Liver (tissue), 9 donors: ENCODE data around the gene NXN. TPM values are rescaled to one million over a fixed set of nuclear protein-coding genes. Genes with fewer than 3 reads are reported as not detected.

Experiments used
- DNase-seq: peaks from one replicate; pipeline ENCODE4 v3.0.0-alpha.2; 2017; ENCODE audit warnings: low spot score
- H3K27ac ChIP-seq, 2 donors: one replicate each; pipeline ENCODE4 v1.7.0; 2013; ENCODE audit warnings: inconsistent platforms in 2 of 2, low read length in 2 of 2, control low read depth in 1 of 2, low read depth in 1 of 2, mild to moderate bottlenecking in 1 of 2
- H3K27me3 ChIP-seq, 4 donors: one replicate each; pipeline versions ENCODE4 v1.6.1 to v1.7.0; 2013; ENCODE audit warnings: low read length in 3 of 4, inconsistent platforms in 1 of 4, mild to moderate bottlenecking in 1 of 4, moderate library complexity in 1 of 4; ENCODE audit not compliant: control insufficient read depth in 4 of 4, insufficient read depth in 4 of 4
- H3K36me3 ChIP-seq, 4 donors: one replicate each; pipeline versions ENCODE4 v1.6.1 to v1.7.0; 2013; ENCODE audit warnings: low read length in 3 of 4, mild to moderate bottlenecking in 3 of 4, low read depth in 1 of 4, moderate library complexity in 1 of 4; ENCODE audit not compliant: control insufficient read depth in 4 of 4, insufficient read depth in 3 of 4
- H3K4me1 ChIP-seq, 4 donors: one replicate each; pipeline versions ENCODE4 v1.6.1 to v1.7.0; 2013; ENCODE audit warnings: low read length in 3 of 4, mild to moderate bottlenecking in 3 of 4, moderate library complexity in 1 of 4; ENCODE audit not compliant: control insufficient read depth in 4 of 4, insufficient read depth in 4 of 4
- H3K4me3 ChIP-seq, 3 donors: one replicate each; pipeline versions ENCODE4 v1.6.1 to v1.7.0; 2013; ENCODE audit warnings: low read length in 3 of 3, control low read depth in 1 of 3, low read depth in 1 of 3, mild to moderate bottlenecking in 1 of 3
- H3K9ac ChIP-seq, 2 donors: one replicate each; pipeline ENCODE4 v1.7.0; 2013; ENCODE audit warnings: low read length in 2 of 2, mild to moderate bottlenecking in 2 of 2, moderate library complexity in 2 of 2, control low read depth in 1 of 2, low read depth in 1 of 2
- H3K9me3 ChIP-seq, 4 donors: one replicate each; pipeline versions ENCODE4 v1.6.1 to v1.7.0; 2013; ENCODE audit warnings: low read length in 3 of 4; ENCODE audit not compliant: control insufficient read depth in 4 of 4
- ATF3 ChIP-seq: IDR thresholded peaks from 2 replicates; pipeline ENCODE4 v1.6.1; 2016; ENCODE audit warnings: antibody characterized with exemption
- CTCF ChIP-seq: fragments of 150-350 bp; IDR thresholded peaks from 2 replicates; pipeline ENCODE4 v1.5.1; 2017; ENCODE audit warnings: improper control_type of control experiment, low read depth, low read length; ENCODE audit not compliant: missing input control
- EGR1 ChIP-seq, 2 donors: IDR thresholded peaks; 2 replicates each; pipeline ENCODE4 v1.6.1; 2016 to 2018; ENCODE audit warnings: antibody characterized with exemption in 2 of 2, low read depth in 2 of 2
- FOXA1 ChIP-seq: IDR thresholded peaks from 2 replicates; pipeline ENCODE4 v1.6.1; 2016; ENCODE audit warnings: antibody characterized with exemption
- FOXA2 ChIP-seq: IDR thresholded peaks from 2 replicates; pipeline ENCODE4 v1.6.1; 2016; ENCODE audit warnings: antibody characterized with exemption
- GABPA ChIP-seq, 2 donors: IDR thresholded peaks in 1 of 2; conservative IDR thresholded peaks in 1 of 2; 2 replicates each; pipeline ENCODE4 v1.6.1; 2016; ENCODE audit warnings: antibody characterized with exemption in 2 of 2, mild to moderate bottlenecking in 1 of 2, moderate library complexity in 1 of 2
- HNF4A ChIP-seq, 2 donors: conservative IDR thresholded peaks; 2 replicates each; pipeline ENCODE4 v1.6.1; 2016; ENCODE audit warnings: antibody characterized with exemption in 2 of 2, mild to moderate bottlenecking in 2 of 2
- HNF4G ChIP-seq: IDR thresholded peaks from 2 replicates; pipeline ENCODE4 v1.6.1; 2016; ENCODE audit warnings: antibody characterized with exemption
- JUND ChIP-seq, 2 donors: IDR thresholded peaks; 2 replicates each; pipeline ENCODE4 v1.6.1; 2016; ENCODE audit warnings: antibody characterized with exemption in 2 of 2
- NR2F2 ChIP-seq: IDR thresholded peaks from 2 replicates; pipeline ENCODE4 v1.6.1; 2016; ENCODE audit warnings: antibody characterized with exemption
- RAD21 ChIP-seq, 2 donors: IDR thresholded peaks; 2 replicates each; pipeline ENCODE4 v1.6.1; 2016; ENCODE audit warnings: antibody characterized with exemption in 2 of 2, mild to moderate bottlenecking in 2 of 2
- RXRA ChIP-seq, 2 donors: IDR thresholded peaks; 2 replicates each; pipeline ENCODE4 v1.6.1; 2017 to 2018; ENCODE audit warnings: antibody characterized with exemption in 2 of 2, mild to moderate bottlenecking in 1 of 2
- SP1 ChIP-seq: IDR thresholded peaks from 2 replicates; pipeline ENCODE4 v1.6.1; 2018; ENCODE audit warnings: antibody characterized with exemption, mild to moderate bottlenecking
- TAF1 ChIP-seq: conservative IDR thresholded peaks from 2 replicates; pipeline ENCODE4 v1.6.1; 2016; ENCODE audit warnings: antibody characterized with exemption, mild to moderate bottlenecking
- YY1 ChIP-seq: IDR thresholded peaks from 2 replicates; pipeline ENCODE4 v1.6.1; 2016; ENCODE audit warnings: antibody characterized with exemption, mild to moderate bottlenecking
- ZBTB33 ChIP-seq: IDR thresholded peaks from 2 replicates; pipeline ENCODE4 v1.6.1; 2016; ENCODE audit warnings: antibody characterized with exemption
- WGBS: extraction: QIAGEN DNeasy Blood & Tissue Kit; methylation state at CpG from one replicate; pipeline ENCODE4 v1.1.7; 2013; 5-methylcytosine and 5-hydroxymethylcytosine counted together
- polyA plus RNA-seq, 2 donors: library from polyadenylated mRNA; stranded (reverse) in 1 of 2; unstranded in 1 of 2; fragments of 200-250 nt in 1 of 2; fragments of >200 nt in 1 of 2; fragmentation: Nextera tagmentation in 1 of 2; extraction: Ambion mirVana in 1 of 2; gene quantifications; one replicate each; pipeline versions ENCODE4 v1.2.1 to v1.2.3, GENCODE V29; 2013 to 2015
- total RNA-seq, 2 donors: library from RNA; depleted of rRNA; stranded (reverse); fragments of >200 nt; gene quantifications; one replicate each; pipeline ENCODE4 v1.2.3, GENCODE V29; 2014
- TF ChIP-seq, protein P1 (sequence below): IDR thresholded peaks from 2 replicates; pipeline ENCODE4 v1.6.1; 2016; ENCODE audit warnings: antibody characterized with exemption
- TF ChIP-seq, protein P2 (sequence below): IDR thresholded peaks from 2 replicates; pipeline ENCODE4 v1.6.1; 2016; ENCODE audit warnings: antibody characterized with exemption, mild to moderate bottlenecking
- donor health status: healthy.
- donor health status: healthy.
- donor health status: healthy.
- donor health status: healthy.
- donor health status: healthy.

NXN gene
- total and polyA plus RNA-seq, 4 donors = 2.3 to 4.5 (median 3.3) TPM

DNA sequence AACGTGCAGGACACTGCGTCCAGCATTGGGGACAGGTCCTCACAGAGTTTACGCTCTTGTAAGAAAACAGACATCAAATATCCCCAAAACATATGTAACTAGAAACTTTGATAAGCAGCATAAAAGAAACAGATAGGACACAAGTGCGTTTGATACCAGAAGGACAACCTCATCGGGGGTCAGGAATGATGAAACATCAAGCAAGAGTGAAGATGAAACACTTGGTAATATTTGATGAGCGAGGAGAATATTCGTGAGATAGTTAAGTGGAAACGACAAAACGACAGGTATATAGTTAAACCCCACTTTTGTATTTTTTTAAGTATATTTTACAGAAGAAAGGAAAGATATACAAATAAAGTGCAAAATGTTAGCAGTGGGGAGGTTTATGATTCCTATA is 55.9 kb downstream of the NXN start:
- Histone ChIP-seq H3K9me3 (no peaks in the 10 kb centered on the region), H3K36me3 (no peaks in the 10 kb centered on the region), H3K27me3 (peaks cover 0 to 2% (median 0%) of the 10 kb centered on the region in 4 donors), H3K27ac (no peak overlapping the region), H3K4me3 (no peak overlapping the region), H3K9ac (no peak overlapping the region), H3K4me1 (no peaks in the 10 kb centered on the region)
- TF ChIP-seq FOXA1 = no peak
- TF ChIP-seq NR2F2 = no peak
- TF ChIP-seq SP1 = no peak
- no peak for TF ChIP-seq TAF1
- TF ChIP-seq, protein P1, sequence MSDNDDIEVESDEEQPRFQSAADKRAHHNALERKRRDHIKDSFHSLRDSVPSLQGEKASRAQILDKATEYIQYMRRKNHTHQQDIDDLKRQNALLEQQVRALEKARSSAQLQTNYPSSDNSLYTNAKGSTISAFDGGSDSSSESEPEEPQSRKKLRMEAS = no peak
- TF ChIP-seq HNF4A (conservative IDR thresholded peaks at IDR 0.05) = no peak
- TF ChIP-seq RXRA (IDR thresholded peaks at IDR 0.05) = no peak
- TF ChIP-seq GABPA (IDR thresholded peaks at IDR 0.05 in 1 of 2, conservative IDR thresholded peaks at IDR 0.05 in 1 of 2) = no peak
- TF ChIP-seq HNF4G = no peak
- no peak for TF ChIP-seq CTCF
- no peak for TF ChIP-seq JUND (IDR thresholded peaks at IDR 0.05)
- TF ChIP-seq RAD21 (IDR thresholded peaks at IDR 0.05) = no peak
- TF ChIP-seq EGR1 (IDR thresholded peaks at IDR 0.05; ENCODE audit: low read depth in 2 of 2) = no peak
- TF ChIP-seq YY1 = no peak
- TF ChIP-seq, protein P2, sequence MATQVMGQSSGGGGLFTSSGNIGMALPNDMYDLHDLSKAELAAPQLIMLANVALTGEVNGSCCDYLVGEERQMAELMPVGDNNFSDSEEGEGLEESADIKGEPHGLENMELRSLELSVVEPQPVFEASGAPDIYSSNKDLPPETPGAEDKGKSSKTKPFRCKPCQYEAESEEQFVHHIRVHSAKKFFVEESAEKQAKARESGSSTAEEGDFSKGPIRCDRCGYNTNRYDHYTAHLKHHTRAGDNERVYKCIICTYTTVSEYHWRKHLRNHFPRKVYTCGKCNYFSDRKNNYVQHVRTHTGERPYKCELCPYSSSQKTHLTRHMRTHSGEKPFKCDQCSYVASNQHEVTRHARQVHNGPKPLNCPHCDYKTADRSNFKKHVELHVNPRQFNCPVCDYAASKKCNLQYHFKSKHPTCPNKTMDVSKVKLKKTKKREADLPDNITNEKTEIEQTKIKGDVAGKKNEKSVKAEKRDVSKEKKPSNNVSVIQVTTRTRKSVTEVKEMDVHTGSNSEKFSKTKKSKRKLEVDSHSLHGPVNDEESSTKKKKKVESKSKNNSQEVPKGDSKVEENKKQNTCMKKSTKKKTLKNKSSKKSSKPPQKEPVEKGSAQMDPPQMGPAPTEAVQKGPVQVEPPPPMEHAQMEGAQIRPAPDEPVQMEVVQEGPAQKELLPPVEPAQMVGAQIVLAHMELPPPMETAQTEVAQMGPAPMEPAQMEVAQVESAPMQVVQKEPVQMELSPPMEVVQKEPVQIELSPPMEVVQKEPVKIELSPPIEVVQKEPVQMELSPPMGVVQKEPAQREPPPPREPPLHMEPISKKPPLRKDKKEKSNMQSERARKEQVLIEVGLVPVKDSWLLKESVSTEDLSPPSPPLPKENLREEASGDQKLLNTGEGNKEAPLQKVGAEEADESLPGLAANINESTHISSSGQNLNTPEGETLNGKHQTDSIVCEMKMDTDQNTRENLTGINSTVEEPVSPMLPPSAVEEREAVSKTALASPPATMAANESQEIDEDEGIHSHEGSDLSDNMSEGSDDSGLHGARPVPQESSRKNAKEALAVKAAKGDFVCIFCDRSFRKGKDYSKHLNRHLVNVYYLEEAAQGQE = no peak
- TF ChIP-seq ATF3 = no peak
- no peak for TF ChIP-seq FOXA2
- no peak for TF ChIP-seq ZBTB33
- 82% methylated on average over 9 of the region's 9 CpGs for WGBS
- no peak for DNase-seq
